ENCODE data around the gene BTBD9. TPM values are rescaled to one million over a fixed set of nuclear protein-coding genes. Genes with fewer than 3 reads are reported as not detected.

Gene BTBD9
- polyA plus RNA-seq, 2 of the 4 experiments (the other 2 are of a cell fraction): 2.3 to 4.6 TPM

- Histone ChIP-seq H3K9me3 (no peaks in the 10 kb centered on the region), H3K4me2 (no peak overlapping the region), H3K27ac (no peak overlapping the region), H3K4me1 (no peaks in the 10 kb centered on the region; the same call in 2 of the 3 replicates), H3K4me3 (no peak overlapping the region)
- DNase-seq (ENCODE audit: low read depth in 1 of 2, low spot score in 1 of 2): no peak
- ChIA-PET CTCF (interaction anchor here (0.7 kb wide), 1 partner anchor 317 kb away, joined by 3 read pairs; no protein-coding TSS in a partner anchor), POLR2A (no interaction called here)
- TF ChIP-seq CTCF (IDR thresholded peaks at IDR 0.05) (no peak), NFE2L2 (conservative IDR thresholded peaks at IDR 0.05; ENCODE audit: low read length) (no peak), FOXS1 (CRISPR knock-in tag; IDR thresholded peaks at IDR 0.05) (no peak), JUNB (IDR thresholded peaks at IDR 0.05) (no peak), USF2 (IDR thresholded peaks at IDR 0.05) (no peak), ZC3H11A (IDR thresholded peaks at IDR 0.05) (no peak), RFX5 (IDR thresholded peaks at IDR 0.05) (no peak), EHMT2 (IDR thresholded peaks at IDR 0.05; ENCODE audit: low read depth) (no peak), PBX3 (IDR thresholded peaks at IDR 0.05) (no peak)
- no peak for ATAC-seq
- 86% methylated on average over 1 of the region's 3 CpGs for WGBS (ENCODE audit: missing lambda C conversion rate)
- FAIRE-seq: no peak
These were observed 427.6 kb downstream of the BTBD9 start for GRCh38 chr6:38212116-38212515.

DNA sequence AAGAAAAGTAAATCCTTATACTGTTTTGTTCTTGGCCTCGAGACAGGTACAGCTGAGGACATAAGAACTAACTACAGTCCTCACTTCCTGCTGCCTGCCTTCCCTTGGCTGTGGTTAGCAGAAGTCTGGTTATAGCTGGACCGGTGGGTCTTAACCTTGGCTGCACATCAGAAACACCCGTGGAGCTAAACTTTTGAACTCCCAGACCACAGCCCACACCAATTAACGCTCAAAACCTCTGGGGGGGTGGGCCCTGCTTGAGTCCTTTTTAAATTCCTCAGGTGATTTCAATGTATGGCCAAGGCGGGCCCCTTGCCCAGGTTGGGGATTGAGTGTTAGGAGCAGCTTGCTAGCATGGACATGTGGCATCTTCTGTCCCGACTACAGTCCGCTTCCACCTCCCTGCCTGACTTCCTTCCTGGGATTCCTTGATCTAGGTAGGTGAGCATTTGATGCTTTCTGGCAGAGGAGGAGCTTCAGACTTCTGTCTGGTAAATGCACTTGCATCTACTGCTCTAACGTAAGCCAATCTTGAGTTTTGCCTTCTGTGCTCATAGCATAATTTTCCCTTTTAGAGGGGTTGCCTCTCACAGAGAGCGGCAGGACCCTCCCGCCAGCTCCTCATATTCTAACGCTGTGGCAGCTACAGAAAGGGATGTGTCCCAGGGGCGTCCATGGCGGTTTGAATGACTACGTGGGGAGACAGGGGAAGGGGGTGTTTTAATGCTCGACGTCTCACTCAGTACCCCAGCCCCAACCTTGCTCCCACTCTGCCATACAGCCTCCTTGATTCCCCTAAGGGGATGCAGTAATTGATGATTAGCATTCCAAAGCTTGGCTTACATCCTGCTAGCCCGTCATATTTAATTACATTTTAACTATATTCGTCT lies 430.1 kb downstream of the BTBD9 start:
- 76% methylated on average over 15 of the region's 18 CpGs for WGBS (ENCODE audit: missing lambda C conversion rate)
- Histone ChIP-seq H3K4me1 (no peaks in the 10 kb centered on the region; the same call in 2 of the 3 replicates), H3K4me3 (no peak overlapping the region), H3K9me3 (no peaks in the 10 kb centered on the region), H3K4me2 (no peak overlapping the region), H3K27ac (no peak overlapping the region)
- DNase-seq (ENCODE audit: low read depth in 1 of 2, low spot score in 1 of 2) (no peak), ATAC-seq (no peak), FAIRE-seq (no peak)
- TF ChIP-seq JUN (IDR thresholded peaks at IDR 0.05) (no peak), ZSCAN20 (CRISPR knock-in tag; IDR thresholded peaks at IDR 0.05) (no peak), RNF2 (IDR thresholded peaks at IDR 0.05; ENCODE audit: borderline replicate concordance, low read depth) (no peak), EHMT2 (IDR thresholded peaks at IDR 0.05; ENCODE audit: low read depth) (no peak), TP53 (CRISPR knock-in tag; IDR thresholded peaks at IDR 0.05) (no peak), HMGXB4 (CRISPR knock-in tag; IDR thresholded peaks at IDR 0.05; ENCODE audit: borderline replicate concordance) (no peak), MYC (IDR thresholded peaks at IDR 0.05; ENCODE audit: borderline replicate concordance, low read length) (no peak), REST (IDR thresholded peaks at IDR 0.05) (no peak)
- CTCF ChIA-PET: interaction anchor here (1.5 kb wide), 1 partner anchor 284 kb away, joined by 3 read pairs; no protein-coding TSS in a partner anchor
- POLR2A ChIA-PET: no interaction called here

All from A549 (cell line).